Nephron (organoid): ENCODE measurements around the gene RBP4.
"Not testable (repeated sequence)": the region's sequence is repeated elsewhere in the genome, so short reads cannot be mapped to it uniquely, and the experiment has no call there.

Experiments used
- H3K27ac Mint-ChIP-seq, 3 experiments: 2 replicates each; pipeline ENCODE4 v1.8.0; 2020; ENCODE audit warnings: mixed read lengths in 3 of 3, mild to moderate bottlenecking in 2 of 3, moderate library complexity in 1 of 3
- H3K27me3 Mint-ChIP-seq: 2 replicates; pipeline ENCODE4 v1.8.0; 2021; ENCODE audit warnings: low read depth, mild to moderate bottlenecking, moderate library complexity, mixed read lengths
- H3K36me3 Mint-ChIP-seq: 2 replicates; pipeline ENCODE4 v1.8.0; 2020; ENCODE audit warnings: low read depth, mixed read lengths
- H3K4me1 Mint-ChIP-seq: 2 replicates; pipeline ENCODE4 v1.8.0; 2020; ENCODE audit warnings: mixed read lengths
- H3K4me3 Mint-ChIP-seq, 3 experiments: 2 replicates each; pipeline ENCODE4 v1.8.0; 2020; ENCODE audit warnings: mild to moderate bottlenecking in 3 of 3, mixed read lengths in 3 of 3, moderate library complexity in 2 of 3
- H3K9me3 Mint-ChIP-seq: 2 replicates; pipeline ENCODE4 v1.8.0; 2020; ENCODE audit warnings: mixed read lengths
- CTCF ChIP-seq, 3 experiments: fragments of 200-600 bp; sonication (generic); IDR thresholded peaks; one replicate each; pipeline ENCODE4 v1.5.0; 2021; ENCODE audit warnings: antibody characterized with exemption in 3 of 3; ENCODE audit not compliant: unreplicated experiment in 3 of 3

The RBP4 gene

DNA sequence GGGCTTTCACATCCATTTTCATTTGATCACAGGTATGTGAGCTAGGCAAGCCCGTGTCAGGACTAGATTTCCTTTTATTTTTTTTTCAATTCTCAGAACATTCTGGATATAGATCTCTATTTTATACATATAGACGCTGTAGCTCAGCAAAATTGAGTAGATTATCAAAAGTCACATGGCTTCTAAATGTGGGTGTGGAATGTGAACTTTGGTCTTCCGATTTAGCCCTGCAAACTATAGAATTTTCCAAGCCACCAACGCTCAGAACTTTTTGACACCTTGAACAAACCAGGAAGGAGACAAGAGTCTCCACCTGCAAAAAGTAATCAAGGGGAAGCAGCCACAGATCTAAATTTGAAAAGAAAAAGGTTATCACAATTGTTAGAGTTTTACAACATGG, 50.4 kb downstream of the RBP4 start:
- Mint-ChIP-seq H3K36me3 (no peaks in the 10 kb centered on the region), H3K9me3 (no peaks in the 10 kb centered on the region), H3K4me1 (peaks cover 7% of the 10 kb centered on the region), H3K4me3 (no peak overlapping the region), H3K27me3 (peaks cover 22% of the 10 kb centered on the region), H3K27ac (no peak overlapping the region)
- no peak for TF ChIP-seq CTCF (IDR thresholded peaks at IDR 0.05; ENCODE audit: unreplicated experiment in 3 of 3)

DNA sequence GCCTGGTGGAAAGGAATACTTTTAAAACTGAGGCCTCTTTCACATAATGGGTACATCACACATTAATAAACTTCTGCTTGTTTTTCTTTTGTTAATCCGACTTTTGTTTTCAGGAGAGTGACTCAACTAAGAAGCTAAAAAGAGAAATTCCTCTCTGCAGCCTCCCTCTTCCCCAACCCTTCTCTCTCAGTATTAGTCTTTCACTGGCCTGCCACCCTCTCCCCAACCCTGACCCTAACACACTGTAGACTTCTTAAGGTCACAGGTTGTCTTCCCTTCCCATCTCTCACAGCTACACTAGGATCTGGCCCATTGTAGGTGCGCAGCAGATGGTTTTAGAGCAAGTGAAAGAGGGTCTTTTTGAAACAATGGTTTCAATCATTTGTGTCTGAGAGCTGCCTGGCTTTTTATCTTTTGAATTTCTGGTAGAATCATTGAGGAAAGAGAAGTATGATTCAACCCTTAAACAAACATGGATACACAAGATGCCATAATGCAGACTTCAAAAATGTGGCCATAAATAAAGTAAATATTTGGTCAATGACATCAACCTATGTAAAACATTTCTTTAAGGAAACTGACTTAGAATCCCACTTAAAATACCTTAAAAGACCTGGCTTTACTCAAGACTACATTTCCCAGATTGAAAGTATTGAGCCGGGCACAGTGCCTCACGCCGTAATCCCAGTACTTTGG, 52.5 kb downstream of the RBP4 start:
- Mint-ChIP-seq H3K27me3 (peaks cover 22% of the 10 kb centered on the region), H3K4me1 (peaks cover 2% of the 10 kb centered on the region), H3K27ac (no peak overlapping the region), H3K36me3 (no peaks in the 10 kb centered on the region), H3K4me3 (no peak overlapping the region), H3K9me3 (no peaks in the 10 kb centered on the region)
- no peak for TF ChIP-seq CTCF (IDR thresholded peaks at IDR 0.05; ENCODE audit: unreplicated experiment in 3 of 3)

DNA sequence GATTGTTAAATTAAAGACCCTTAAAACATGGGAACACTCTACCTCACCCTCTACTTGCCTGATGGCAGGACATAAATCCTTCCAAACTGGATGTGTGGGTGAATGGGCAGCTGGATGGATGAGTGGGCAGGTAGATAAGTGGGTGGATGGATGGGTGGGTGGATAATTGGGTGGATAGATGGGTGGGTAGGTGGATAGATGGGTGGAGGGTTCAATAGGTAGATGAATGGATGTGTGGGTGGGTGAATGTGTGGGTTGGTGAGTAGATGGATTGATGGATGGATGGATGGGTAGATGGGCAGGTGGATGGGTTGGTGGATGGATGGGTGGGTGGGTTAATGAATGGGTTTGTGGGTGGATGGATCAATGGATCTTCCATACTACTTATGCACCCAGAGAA, 53.5 kb downstream of the RBP4 start:
- Mint-ChIP-seq H3K4me1 (peaks cover 4% of the 10 kb centered on the region), H3K9me3 (peaks cover under 1% of the 10 kb centered on the region), H3K36me3 (no peaks in the 10 kb centered on the region), H3K27me3 (peaks cover 19% of the 10 kb centered on the region), H3K4me3 (no peak overlapping the region), H3K27ac (no peak overlapping the region)
- TF ChIP-seq CTCF (IDR thresholded peaks at IDR 0.05; ENCODE audit: unreplicated experiment in 3 of 3), result no peak

DNA sequence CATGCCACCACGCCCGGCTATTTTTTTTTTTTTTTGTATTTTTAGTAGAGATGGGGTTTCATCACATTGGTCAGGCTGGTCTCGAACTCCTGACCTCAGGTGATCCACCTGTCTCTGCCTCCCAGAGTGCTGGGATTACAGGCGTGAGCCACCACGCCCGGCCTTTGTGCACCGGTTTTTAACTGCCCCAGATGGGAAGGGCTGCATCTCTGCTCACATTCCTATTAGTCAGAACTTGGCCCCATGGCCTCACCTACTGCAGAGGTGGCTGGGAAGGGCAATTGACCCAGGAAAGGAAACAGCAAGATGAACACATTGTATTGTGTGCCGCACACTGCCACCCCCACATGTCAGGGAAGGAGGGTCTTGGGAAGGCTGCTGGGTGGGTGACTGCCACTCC, 54.0 kb downstream of the RBP4 start:
- H3K36me3 Mint-ChIP-seq, H3K4me1 Mint-ChIP-seq, H3K4me3 Mint-ChIP-seq, H3K9me3 Mint-ChIP-seq, H3K27ac Mint-ChIP-seq: not testable (repeated sequence)
- H3K27me3 Mint-ChIP-seq, result peaks cover 22% of the 10 kb centered on the region

- Mint-ChIP-seq H3K36me3 (no peaks in the 10 kb centered on the region), H3K4me1 (peaks cover 10% of the 10 kb centered on the region), H3K27ac (peak overlapping the region; percentile 25 to 50 (median 47)), H3K4me3 (peak overlapping the region; percentile 55 to 80 (median 77)), H3K27me3 (peaks cover 23% of the 10 kb centered on the region), H3K9me3 (peaks cover 3% of the 10 kb centered on the region)
- TF ChIP-seq CTCF (IDR thresholded peaks at IDR 0.05; ENCODE audit: unreplicated experiment in 3 of 3), result peak in 1 of 3 experiments; percentile 21
Measured at GRCh38 chr10:93542358-93542791, 58.7 kb downstream of the RBP4 start.
